ENCODE results near the gene MN1. TPM values are rescaled to one million over a fixed set of nuclear protein-coding genes. Genes with fewer than 3 reads are reported as not detected.

Gene MN1
- total and polyA plus RNA-seq, 8 donors, result 0.54 to 2.6 (median 0.91) TPM

- DNase-seq, result no peak
- Histone ChIP-seq H3K4me1 (no peaks in the 10 kb centered on the region), H3K9me3 (no peaks in the 10 kb centered on the region), H3K27ac (no peak overlapping the region), H3K4me3 (no peak overlapping the region), H3K27me3 (no peaks in the 10 kb centered on the region), H3K36me3 (no peaks in the 10 kb centered on the region)
- intact Hi-C loops (cut with DNase I), result no loop called here
- no peak for FAIRE-seq
- 80 to 82% methylated on average over 19 of the region's 19 CpGs for WGBS, 2 donors
- TF ChIP-seq CTCF (IDR thresholded peaks at IDR 0.05), result no peak
- no peak for ATAC-seq
Measured at GRCh38 chr22:27754247-27754887, 47.2 kb downstream of the MN1 start.

- Histone ChIP-seq H3K36me3 (no peaks in the 10 kb centered on the region), H3K27ac (no peak overlapping the region), H3K9me3 (no peaks in the 10 kb centered on the region), H3K4me1 (peaks cover 0 to 4% (median 0%) of the 10 kb centered on the region in 3 donors), H3K27me3 (no peaks in the 10 kb centered on the region), H3K4me3 (no peak overlapping the region)
- no peak for DNase-seq
- intact Hi-C loops (cut with DNase I), result no loop called here
- FAIRE-seq, result no peak
- TF ChIP-seq CTCF (IDR thresholded peaks at IDR 0.05), result no peak
- ATAC-seq, result no peak
- WGBS, 2 donors, result 79 to 88% methylated on average over 4 of the region's 4 CpGs
Measured at GRCh38 chr22:27752771-27753170, 48.8 kb downstream of the MN1 start.

- no peaks in the 10 kb centered on the region for H3K36me3 ChIP-seq
- FAIRE-seq (no peak), DNase-seq (no peak), ATAC-seq (no peak)
- no peaks in the 10 kb centered on the region for H3K9me3 ChIP-seq
- no peak for TF ChIP-seq CTCF (IDR thresholded peaks at IDR 0.05)
- H3K27me3 ChIP-seq, result no peaks in the 10 kb centered on the region
- H3K27ac ChIP-seq, result no peak overlapping the region
- H3K4me1 ChIP-seq, result peaks cover 0 to 4% (median 0%) of the 10 kb centered on the region in 3 donors
- WGBS, 2 donors, result 90 to 97% methylated on average over 5 of the region's 5 CpGs
- H3K4me3 ChIP-seq, result no peak overlapping the region
- intact Hi-C loops (cut with DNase I), result no loop called here
Measured at GRCh38 chr22:27752141-27752540, 49.4 kb downstream of the MN1 start.

- DNase-seq (no peak), FAIRE-seq (no peak), ATAC-seq (no peak)
- Histone ChIP-seq H3K9me3 (no peaks in the 10 kb centered on the region), H3K36me3 (no peaks in the 10 kb centered on the region), H3K27me3 (no peaks in the 10 kb centered on the region), H3K27ac (no peak overlapping the region), H3K4me1 (peaks cover 0 to 4% (median 0%) of the 10 kb centered on the region in 3 donors), H3K4me3 (no peak overlapping the region)
- TF ChIP-seq CTCF (IDR thresholded peaks at IDR 0.05), result no peak
- intact Hi-C loops (cut with DNase I), result no loop called here
- 77 to 85% methylated on average over 9 of the region's 9 CpGs for WGBS, 2 donors
Measured at GRCh38 chr22:27751277-27752070, 50.1 kb downstream of the MN1 start.
